ENCODE results near the gene RNPEPL1.

DNA sequence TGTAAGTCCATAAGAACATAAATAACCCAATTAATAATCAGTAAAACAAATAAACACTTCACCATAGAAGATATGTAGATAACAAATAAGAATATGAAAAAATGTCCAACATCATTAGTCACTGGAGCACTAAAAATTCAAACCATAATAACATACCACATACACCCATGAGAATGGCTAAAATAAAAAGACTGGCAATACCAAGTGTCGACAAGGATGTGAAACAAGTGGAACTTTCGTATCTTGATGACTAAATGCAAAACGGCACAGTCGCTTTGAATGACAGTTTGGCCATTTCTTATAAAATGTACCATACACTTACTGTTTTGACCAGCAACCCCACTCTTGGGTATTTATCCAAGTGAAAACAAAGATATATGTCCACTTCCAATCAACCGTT lies 37.2 kb upstream of the RNPEPL1 start:
- TF ChIP-seq POLR2AphosphoS5 (IDR thresholded peaks at IDR 0.05; ENCODE audit: low read depth, low read length) (no peak), TCF7L2 (IDR thresholded peaks at IDR 0.05; ENCODE audit: low read depth, low read length) (no peak), SIN3A (IDR thresholded peaks at IDR 0.05; ENCODE audit: borderline replicate concordance, insufficient read depth, low read depth, low read length) (no peak)
- TF ChIP-seq, protein P1, sequence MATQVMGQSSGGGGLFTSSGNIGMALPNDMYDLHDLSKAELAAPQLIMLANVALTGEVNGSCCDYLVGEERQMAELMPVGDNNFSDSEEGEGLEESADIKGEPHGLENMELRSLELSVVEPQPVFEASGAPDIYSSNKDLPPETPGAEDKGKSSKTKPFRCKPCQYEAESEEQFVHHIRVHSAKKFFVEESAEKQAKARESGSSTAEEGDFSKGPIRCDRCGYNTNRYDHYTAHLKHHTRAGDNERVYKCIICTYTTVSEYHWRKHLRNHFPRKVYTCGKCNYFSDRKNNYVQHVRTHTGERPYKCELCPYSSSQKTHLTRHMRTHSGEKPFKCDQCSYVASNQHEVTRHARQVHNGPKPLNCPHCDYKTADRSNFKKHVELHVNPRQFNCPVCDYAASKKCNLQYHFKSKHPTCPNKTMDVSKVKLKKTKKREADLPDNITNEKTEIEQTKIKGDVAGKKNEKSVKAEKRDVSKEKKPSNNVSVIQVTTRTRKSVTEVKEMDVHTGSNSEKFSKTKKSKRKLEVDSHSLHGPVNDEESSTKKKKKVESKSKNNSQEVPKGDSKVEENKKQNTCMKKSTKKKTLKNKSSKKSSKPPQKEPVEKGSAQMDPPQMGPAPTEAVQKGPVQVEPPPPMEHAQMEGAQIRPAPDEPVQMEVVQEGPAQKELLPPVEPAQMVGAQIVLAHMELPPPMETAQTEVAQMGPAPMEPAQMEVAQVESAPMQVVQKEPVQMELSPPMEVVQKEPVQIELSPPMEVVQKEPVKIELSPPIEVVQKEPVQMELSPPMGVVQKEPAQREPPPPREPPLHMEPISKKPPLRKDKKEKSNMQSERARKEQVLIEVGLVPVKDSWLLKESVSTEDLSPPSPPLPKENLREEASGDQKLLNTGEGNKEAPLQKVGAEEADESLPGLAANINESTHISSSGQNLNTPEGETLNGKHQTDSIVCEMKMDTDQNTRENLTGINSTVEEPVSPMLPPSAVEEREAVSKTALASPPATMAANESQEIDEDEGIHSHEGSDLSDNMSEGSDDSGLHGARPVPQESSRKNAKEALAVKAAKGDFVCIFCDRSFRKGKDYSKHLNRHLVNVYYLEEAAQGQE (IDR thresholded peaks at IDR 0.05; ENCODE audit: insufficient read depth in 1 of 2, low read depth in 2 of 2, low read length in 1 of 2), result no peak
- TF ChIP-seq, protein P2, sequence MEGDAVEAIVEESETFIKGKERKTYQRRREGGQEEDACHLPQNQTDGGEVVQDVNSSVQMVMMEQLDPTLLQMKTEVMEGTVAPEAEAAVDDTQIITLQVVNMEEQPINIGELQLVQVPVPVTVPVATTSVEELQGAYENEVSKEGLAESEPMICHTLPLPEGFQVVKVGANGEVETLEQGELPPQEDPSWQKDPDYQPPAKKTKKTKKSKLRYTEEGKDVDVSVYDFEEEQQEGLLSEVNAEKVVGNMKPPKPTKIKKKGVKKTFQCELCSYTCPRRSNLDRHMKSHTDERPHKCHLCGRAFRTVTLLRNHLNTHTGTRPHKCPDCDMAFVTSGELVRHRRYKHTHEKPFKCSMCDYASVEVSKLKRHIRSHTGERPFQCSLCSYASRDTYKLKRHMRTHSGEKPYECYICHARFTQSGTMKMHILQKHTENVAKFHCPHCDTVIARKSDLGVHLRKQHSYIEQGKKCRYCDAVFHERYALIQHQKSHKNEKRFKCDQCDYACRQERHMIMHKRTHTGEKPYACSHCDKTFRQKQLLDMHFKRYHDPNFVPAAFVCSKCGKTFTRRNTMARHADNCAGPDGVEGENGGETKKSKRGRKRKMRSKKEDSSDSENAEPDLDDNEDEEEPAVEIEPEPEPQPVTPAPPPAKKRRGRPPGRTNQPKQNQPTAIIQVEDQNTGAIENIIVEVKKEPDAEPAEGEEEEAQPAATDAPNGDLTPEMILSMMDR (IDR thresholded peaks at IDR 0.05), result no peak
